Kidney (tissue), 22 donors: ENCODE data around the gene TGOLN2. TPM values are rescaled to one million over a fixed set of nuclear protein-coding genes. Genes with fewer than 3 reads are reported as not detected.

Experiments
- DNase-seq, 5 donors: peaks; one replicate each; pipeline ENCODE4 v3.0.0-alpha.2; 2013 to 2020
- FAIRE-seq: peaks from 2 replicates; lab custom pipeline; 2012; peaks lifted over from hg19 to GRCh38; lab: Jason Lieb, UNC
- H3K27ac ChIP-seq, 2 donors: one replicate each; pipeline ENCODE4 v1.7.0; 2013; ENCODE audit warnings: low read depth in 2 of 2, low read length in 2 of 2, inconsistent platforms in 1 of 2
- H3K27me3 ChIP-seq: one replicate; pipeline ENCODE4 v1.7.1; 2013; ENCODE audit warnings: low read length, inconsistent platforms; ENCODE audit not compliant: control insufficient read depth, insufficient read depth
- H3K36me3 ChIP-seq, 3 donors: one replicate each; pipeline versions ENCODE4 v1.7.0 to v1.7.1; 2013; ENCODE audit warnings: low read length in 3 of 3, control low read depth in 1 of 3, inconsistent platforms in 1 of 3; ENCODE audit not compliant: insufficient read depth in 3 of 3, control insufficient read depth in 2 of 3
- H3K4me1 ChIP-seq, 3 donors: one replicate each; pipeline versions ENCODE4 v1.7.0 to v1.7.1; 2013; ENCODE audit warnings: low read length in 3 of 3, inconsistent platforms in 1 of 3, low read depth in 1 of 3; ENCODE audit not compliant: control insufficient read depth in 2 of 3, insufficient read depth in 2 of 3
- H3K4me3 ChIP-seq, 3 donors: one replicate each; pipeline versions ENCODE4 v1.7.0 to v1.8.1; 2013; ENCODE audit warnings: low read length in 3 of 3, control low read depth in 1 of 3, inconsistent platforms in 1 of 3
- H3K9ac ChIP-seq, 3 donors: one replicate each; pipeline versions ENCODE4 v1.7.0 to v1.7.1; 2013; ENCODE audit warnings: low read length in 3 of 3, control low read depth in 1 of 3, inconsistent platforms in 1 of 3
- H3K9me3 ChIP-seq, 3 donors: one replicate each; pipeline versions ENCODE4 v1.7.0 to v1.7.1; 2013; ENCODE audit warnings: low read length in 3 of 3, control low read depth in 1 of 3, inconsistent platforms in 1 of 3; ENCODE audit not compliant: control insufficient read depth in 2 of 3, insufficient read depth in 1 of 3
- CTCF ChIP-seq: IDR thresholded peaks from 3 replicates; pipeline ENCODE4 v1.5.1; 2012; ENCODE audit warnings: mild to moderate bottlenecking, moderate library complexity, borderline replicate concordance; ENCODE audit not compliant: insufficient read depth; ENCODE audit errors: extremely low read depth
- intact Hi-C: fragments of 100-400 bp; cut with DNase I; formaldehyde crosslinking; loops from one replicate; pipeline ENCODE4 v1.11.1; 2022
- long read RNA-seq, 10 donors: library from polyadenylated mRNA in 1 of 10; unstranded in 1 of 10; transcript quantifications; one replicate each; pipeline ENCODE4 v2.0.0 and lab custom pipeline, GENCODE V29; 2021 to 2026
- polyA plus RNA-seq: library from polyadenylated mRNA; stranded (reverse); fragments of 350-450 nt; fragmentation: Illumina TruSeq; extraction: RNeasy Lipid Tissue Mini Kit (QIAGEN cat#74804); gene quantifications from one replicate; pipeline ENCODE4 v1.2.3, GENCODE V29; 2014; ENCODE audit warnings: low read depth, low replicate concordance; ENCODE audit not compliant: insufficient read depth
- total RNA-seq: library from RNA; stranded (reverse); fragmentation: NEBNext Ultra II Directional; extraction: Animal tissue kit (Norgen Biotek cat#: 25700); gene quantifications from one replicate; pipeline ENCODE4 v1.2.1, GENCODE V29; 2021
- donor health status: control.
- donor health status: control.
- donor health status: control.
- donor health status: control.
- donor health status: control.
- donor health status: DM: yes; HTN: yes; CAD: no.
- donor health status: Normal renal cell carcinoma (clear cell type).

Gene TGOLN2
- total RNA-seq (175 TPM), polyA plus RNA-seq (71.8 TPM)
- long read RNA-seq, donor 1, partial matches to known transcripts, result 35 of 35 reads
- long read RNA-seq, donor 1, other reads (novel, unspliced or antisense), result 0 of 35 reads
- long read RNA-seq, donor 2, full-length matches to known transcripts, result 6 of 34 reads
- long read RNA-seq, donor 2, partial matches to known transcripts, result 28 of 34 reads
- long read RNA-seq, donor 2, other reads (novel, unspliced or antisense), result 0 of 34 reads
- long read RNA-seq, donor 3, full-length matches to known transcripts, result 13 of 63 reads
- long read RNA-seq, donor 3, partial matches to known transcripts, result 50 of 63 reads
- long read RNA-seq, donor 3, other reads (novel, unspliced or antisense), result 0 of 63 reads
- long read RNA-seq, donor 4, full-length matches to known transcripts, result 10 of 18 reads
- long read RNA-seq, donor 4, partial matches to known transcripts, result 8 of 18 reads
- long read RNA-seq, donor 4, other reads (novel, unspliced or antisense), result 0 of 18 reads
- long read RNA-seq, donor 5, full-length matches to known transcripts, result 1 of 1 reads
- long read RNA-seq, donor 5, partial matches to known transcripts, result 0 of 1 reads
- long read RNA-seq, donor 5, other reads (novel, unspliced or antisense), result 0 of 1 reads
- long read RNA-seq, donor 6, full-length matches to known transcripts, result 1 of 1 reads
- long read RNA-seq, donor 6, partial matches to known transcripts, result 0 of 1 reads
- long read RNA-seq, donor 6, other reads (novel, unspliced or antisense), result 0 of 1 reads
- long read RNA-seq, donor 7, full-length matches to known transcripts, result 28 of 145 reads
- long read RNA-seq, donor 7, partial matches to known transcripts, result 13 of 145 reads
- long read RNA-seq, donor 7, other reads (novel, unspliced or antisense), result 104 of 145 reads
- long read RNA-seq, donor 8, full-length matches to known transcripts, result 4 of 34 reads
- long read RNA-seq, donor 8, partial matches to known transcripts, result 30 of 34 reads
- long read RNA-seq, donor 8, other reads (novel, unspliced or antisense), result 0 of 34 reads
- long read RNA-seq, donor 9, full-length matches to known transcripts, result 3 of 22 reads
- long read RNA-seq, donor 9, partial matches to known transcripts, result 19 of 22 reads
- long read RNA-seq, donor 9, other reads (novel, unspliced or antisense), result 0 of 22 reads
- long read RNA-seq, donor 10, full-length matches to known transcripts, result 6 of 44 reads
- long read RNA-seq, donor 10, partial matches to known transcripts, result 38 of 44 reads
- long read RNA-seq, donor 10, other reads (novel, unspliced or antisense), result 0 of 44 reads

GRCh38 chr2:85327822-85328617 is at the start of gene TGOLN2:
TSS of gene TGOLN2 (minus strand) at chr2:85327989. CDS start at chr2:85327962, 27 bp downstream.
- peaks cover 6 to 9% (median 9%) of the 10 kb centered on the region in 3 donors for H3K36me3 ChIP-seq
- peak within 1 kb of the TSS; percentile 95 to 99 for H3K27ac ChIP-seq
- H3K27me3 ChIP-seq, result no peaks in the 10 kb centered on the region
- TF ChIP-seq CTCF, result no peak
- FAIRE-seq, result no peak
- H3K4me3 ChIP-seq, result peak within 1 kb of the TSS; percentile 81 to 99 (median 99)
- no peaks in the 10 kb centered on the region for H3K9me3 ChIP-seq
- intact Hi-C loops, result no loop called here
- peaks cover 7 to 18% (median 14%) of the 10 kb centered on the region in 3 donors for H3K4me1 ChIP-seq
- peak; percentile 93 to 98 (median 97) for DNase-seq
- H3K9ac ChIP-seq, result peak within 1 kb of the TSS; percentile 81 to 100 (median 99)

GRCh38 chr2:85377083-85377482 is 49.3 kb upstream of the TGOLN2 start:
- H3K9ac ChIP-seq, result no peak overlapping the region
- peaks cover 0 to 3% (median 0%) of the 10 kb centered on the region in 3 donors for H3K9me3 ChIP-seq
- H3K27ac ChIP-seq, result no peak overlapping the region
- intact Hi-C loops, result no loop called here
- no peak for TF ChIP-seq CTCF
- H3K27me3 ChIP-seq, result no peaks in the 10 kb centered on the region
- DNase-seq (peak in 3 of 5 donors; percentile 43 to 48 (median 44)), FAIRE-seq (no peak)
- H3K4me3 ChIP-seq, result no peak overlapping the region
- no peaks in the 10 kb centered on the region for H3K4me1 ChIP-seq
- H3K36me3 ChIP-seq, result peaks cover 2 to 9% (median 7%) of the 10 kb centered on the region in 3 donors
